Stimulated activated CD4-positive, alpha-beta T cell treated with anti-CD3 and anti-CD28 coated beads, TNF-alpha, amount 100 ng/mL, for 4 hours (primary cell): ENCODE results near the gene HYAL1.
"Not testable (repeated sequence)": the region's sequence is repeated elsewhere in the genome, so short reads cannot be mapped to it uniquely, and the experiment has no call there.

Source experiments
- DNase-seq, 3 experiments: peaks; one replicate each; pipeline ENCODE4 v3.0.0-alpha.2; 2020; ENCODE audit warnings: low read depth in 3 of 3

The HYAL1 gene

GRCh38 chr3:50272911-50273688 is 30.3 kb downstream of the HYAL1 start:
- peak; percentile 72 to 86 (median 74) for DNase-seq

GRCh38 chr3:50272538-50272910 is 30.9 kb downstream of the HYAL1 start:
- DNase-seq = not testable (repeated sequence)

DNA sequence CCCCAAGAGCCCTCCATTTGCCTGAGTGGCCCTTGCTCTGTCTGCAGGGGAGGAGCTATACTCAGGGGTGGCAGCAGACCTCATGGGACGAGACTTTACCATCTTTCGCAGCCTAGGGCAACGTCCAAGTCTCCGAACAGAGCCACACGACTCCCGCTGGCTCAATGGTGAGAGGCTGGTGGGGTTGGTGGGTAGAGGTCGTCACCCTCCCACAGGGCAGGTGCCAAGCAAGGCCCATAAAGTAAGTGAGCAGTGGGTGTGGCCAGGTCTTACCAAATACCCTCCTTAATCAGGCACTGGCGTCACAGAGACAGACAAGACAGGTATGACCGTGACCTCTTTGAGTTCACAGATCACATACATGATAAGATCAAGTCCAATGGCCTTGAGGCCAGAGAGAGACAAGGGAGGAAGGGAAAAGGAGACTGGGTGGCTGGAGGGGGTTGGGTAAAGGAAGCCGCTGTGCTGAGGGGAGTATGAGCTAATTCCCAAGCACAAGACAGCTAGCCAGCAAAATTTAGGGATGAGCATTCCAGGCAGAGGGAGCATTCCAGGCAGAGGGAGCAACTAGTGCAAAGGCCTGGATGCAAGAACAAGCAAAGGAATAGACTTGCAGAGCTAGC is 31.9 kb downstream of the HYAL1 start:
- no peak for DNase-seq

DNA sequence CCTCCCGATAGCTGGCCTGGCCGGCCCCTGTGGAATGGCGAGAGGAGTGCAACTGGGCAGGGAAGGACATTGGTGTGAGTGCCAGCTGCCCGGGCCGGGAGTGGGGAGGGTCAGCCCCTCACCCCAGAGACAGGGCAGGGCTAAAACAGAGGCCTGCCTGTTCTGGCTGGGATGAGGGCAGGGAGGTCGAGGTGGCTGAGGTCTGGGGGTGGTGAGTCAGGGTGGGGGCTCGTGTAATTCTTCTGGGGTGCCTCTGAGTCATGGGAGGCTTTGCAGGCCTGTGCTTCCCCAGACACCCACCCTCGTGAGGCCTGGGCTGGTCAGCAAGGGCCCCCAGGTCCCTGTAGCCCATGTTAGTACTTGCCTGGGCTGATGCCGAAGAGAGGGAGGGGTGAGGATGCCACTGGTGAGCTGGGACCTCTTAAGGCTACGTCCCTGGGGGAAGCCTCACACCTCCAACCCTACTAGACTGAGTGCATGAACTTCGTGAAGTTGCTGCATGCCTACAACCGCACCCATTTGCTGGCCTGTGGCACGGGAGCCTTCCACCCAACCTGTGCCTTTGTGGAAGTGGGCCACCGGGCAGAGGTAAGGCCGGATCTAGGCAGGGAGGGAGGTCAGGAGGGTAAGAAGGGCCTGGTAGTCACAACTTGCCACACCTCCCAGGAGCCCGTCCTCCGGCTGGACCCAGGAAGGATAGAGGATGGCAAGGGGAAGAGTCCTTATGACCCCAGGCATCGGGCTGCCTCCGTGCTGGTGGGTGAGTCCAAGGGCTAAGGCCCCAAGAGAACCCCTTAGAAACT is 32.8 kb downstream of the HYAL1 start:
- DNase-seq = no peak

DNA sequence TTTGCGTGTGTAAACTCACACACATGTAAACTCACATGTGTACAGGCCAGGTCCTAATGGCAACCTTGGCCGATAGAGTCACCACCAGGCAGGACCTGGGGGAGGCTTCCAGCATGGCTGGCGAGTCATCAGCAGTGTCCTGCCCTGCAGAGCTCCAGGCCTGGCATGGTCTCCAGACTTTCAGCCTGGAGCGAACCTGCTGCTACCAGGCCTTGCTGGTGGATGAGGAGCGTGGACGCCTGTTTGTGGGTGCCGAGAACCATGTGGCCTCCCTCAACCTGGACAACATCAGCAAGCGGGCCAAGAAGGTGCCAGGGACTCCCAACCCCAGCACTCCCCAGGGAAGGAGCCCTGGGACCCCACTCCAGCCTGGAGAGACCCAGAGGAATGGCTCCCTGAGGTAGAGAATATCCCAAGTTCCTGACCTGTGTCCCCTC is 33.4 kb downstream of the HYAL1 start:
- DNase-seq = no peak

DNA sequence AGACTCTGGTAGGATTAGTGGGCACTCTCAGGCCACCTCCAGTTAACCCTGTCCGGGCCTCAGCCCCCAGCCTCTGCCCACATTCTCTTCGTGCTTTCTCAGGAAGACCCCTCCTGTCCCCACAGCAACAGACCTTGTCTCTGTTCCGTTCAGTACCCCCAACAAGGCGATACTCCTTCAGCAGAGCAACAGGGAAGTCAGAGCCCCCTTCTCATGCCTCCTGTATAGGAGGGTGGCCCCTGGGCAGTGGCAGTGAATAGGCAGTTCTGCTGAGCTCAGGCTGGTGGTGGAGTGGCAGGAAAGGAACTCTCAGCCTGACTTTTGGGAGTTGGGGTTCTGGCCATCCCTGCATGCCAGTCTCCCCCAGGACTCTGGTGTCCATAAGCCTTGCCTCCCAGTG is 33.9 kb downstream of the HYAL1 start:
- no peak for DNase-seq

DNA sequence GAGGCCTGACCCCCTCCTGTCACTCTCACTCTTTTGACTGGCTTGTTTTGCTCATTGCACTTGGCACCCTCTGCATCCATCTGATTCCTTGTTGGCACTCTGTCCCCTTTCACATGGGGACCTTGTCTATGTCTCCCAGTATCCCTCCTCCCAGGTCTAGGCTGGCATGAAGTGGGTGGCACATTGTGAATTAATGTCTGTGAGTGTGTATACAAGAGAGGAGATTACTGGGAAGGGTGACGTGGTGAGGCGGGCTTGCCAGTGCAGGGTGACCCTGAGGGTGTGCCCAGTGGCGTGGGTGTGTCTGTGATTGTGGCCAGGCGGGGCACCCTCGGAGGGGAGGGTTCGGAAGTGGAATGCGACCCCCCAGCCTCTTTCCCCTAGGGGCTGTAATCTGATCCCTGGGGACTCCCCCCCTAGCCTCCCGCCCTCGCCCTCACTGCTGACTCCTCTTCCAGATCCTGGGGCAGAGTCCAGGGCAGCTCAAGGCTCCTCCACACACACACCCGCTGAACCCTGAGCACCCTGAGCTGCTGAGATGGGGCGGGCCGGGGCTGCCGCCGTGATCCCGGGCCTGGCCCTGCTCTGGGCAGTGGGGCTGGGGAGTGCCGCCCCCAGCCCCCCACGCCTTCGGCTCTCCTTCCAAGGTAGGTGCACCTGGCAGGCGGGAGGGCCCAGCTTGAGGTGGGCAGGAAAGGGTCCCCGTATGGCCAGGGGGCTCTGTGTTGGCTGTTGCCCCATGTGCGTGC is 34.5 kb downstream of the HYAL1 start, which contains the start of gene SEMA3B:
SEMA3B (plus strand) TSS at position 445 of the 749 bp plus-strand sequence; CDS start at position 539, 94 bp downstream.
- DNase-seq = no peak

GRCh38 chr3:50268276-50268675 is 35.1 kb downstream of the HYAL1 start:
- DNase-seq = no peak

DNA sequence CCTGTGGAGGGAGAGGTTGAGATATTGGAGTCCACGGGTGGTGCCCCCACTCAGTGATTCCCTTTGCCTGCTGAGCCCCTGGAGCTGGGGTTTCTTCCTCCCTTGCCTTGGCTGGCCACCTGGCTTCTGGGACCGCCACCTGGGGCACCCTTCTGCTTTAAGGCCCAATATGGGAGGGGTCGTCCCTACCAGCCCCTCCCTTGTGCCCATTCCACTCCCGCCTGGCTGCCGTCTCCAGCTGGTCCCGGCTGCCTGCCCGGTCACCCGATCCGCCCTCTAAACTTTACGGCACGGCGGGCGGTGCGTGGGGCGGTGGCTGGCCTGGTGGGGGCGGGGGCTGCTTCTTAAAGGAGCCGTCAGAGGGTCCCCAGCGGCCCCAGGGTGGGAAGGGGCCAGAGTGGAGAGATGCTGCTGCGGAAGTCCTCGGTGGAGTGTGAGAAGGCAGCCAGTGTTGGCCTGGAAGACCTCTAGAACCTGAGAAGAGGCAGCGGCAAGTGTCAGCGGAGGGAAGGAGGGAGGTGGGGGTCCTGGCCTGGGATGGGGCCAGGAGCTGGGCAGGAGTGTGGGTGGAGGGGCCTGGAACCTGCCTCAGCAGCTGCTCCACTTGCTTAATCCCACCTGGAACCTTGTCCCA is 36.0 kb downstream of the HYAL1 start:
- no peak for DNase-seq

DNA sequence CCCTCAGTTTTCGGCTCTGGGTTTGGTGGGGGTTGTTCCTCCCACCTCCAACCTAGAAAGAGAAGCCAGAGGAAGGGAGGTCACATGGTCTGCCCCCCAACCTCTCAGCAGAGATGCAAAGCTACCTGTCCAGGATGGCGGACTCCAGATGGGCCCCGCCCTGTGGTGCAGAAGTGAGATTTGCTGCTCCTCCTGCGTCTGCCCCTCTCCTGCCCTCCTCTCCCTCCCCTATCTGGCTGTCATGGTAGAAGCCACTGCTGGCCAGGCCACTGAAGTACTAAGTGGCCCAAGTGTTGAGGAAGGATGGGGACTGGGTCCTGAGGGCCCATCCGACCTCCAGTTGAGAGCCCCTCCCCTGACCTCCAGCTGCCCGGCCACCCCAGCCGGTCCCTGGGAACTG is 36.5 kb downstream of the HYAL1 start:
- no peak for DNase-seq

DNA sequence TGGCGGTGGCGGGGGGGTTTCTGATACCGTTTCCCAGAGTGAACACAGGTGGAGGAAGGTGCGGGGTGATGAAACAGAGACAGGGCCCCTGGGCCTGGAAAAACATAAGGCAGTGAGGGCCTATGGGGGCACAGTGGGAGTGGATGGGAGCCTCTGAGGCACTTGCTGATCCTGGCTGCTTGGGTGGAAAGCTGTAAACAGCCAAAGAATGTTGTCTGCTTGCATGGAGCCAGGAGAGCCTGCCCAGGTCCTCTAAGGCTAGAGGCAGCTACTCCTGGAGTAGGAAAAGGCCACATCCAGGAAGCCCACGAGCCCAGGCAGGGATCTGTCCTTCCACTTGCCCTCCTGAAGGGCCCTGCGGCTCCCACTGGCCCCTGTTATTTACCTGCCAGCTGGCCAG is 37.4 kb downstream of the HYAL1 start:
- no peak for DNase-seq

- no peak for DNase-seq
Observed at GRCh38 chr3:50265571-50265970, 37.8 kb downstream of the HYAL1 start.

DNA sequence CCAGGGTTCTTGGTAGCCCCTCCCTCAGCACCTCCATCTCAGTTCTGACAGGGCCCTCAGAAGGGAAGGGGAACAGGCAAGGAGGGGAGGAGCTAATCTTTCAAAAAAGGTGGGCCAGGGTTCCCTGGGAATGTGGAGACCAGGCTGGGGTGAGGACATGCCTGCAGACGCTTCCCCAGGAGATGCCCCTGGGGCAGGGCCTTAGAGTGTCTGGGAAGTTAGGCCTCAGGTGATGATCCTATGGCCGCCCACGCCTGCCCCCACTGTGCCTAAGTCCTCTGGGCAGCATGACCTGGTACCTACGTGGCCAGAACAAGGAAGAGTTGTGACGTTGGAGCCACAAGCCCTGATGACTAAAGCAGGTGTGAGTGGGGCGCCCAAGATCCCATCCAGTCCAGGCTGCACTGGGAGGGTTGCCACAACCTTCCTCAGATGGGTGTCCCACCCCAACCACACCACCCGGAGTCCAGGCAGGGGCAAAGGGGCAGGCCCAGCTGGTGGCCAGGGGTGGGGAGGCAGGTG is 38.3 kb downstream of the HYAL1 start:
- DNase-seq = no peak

GRCh38 chr3:50264383-50264963 is 38.9 kb downstream of the HYAL1 start:
- no peak for DNase-seq

GRCh38 chr3:50263478-50264382 is 39.6 kb downstream of the HYAL1 start:
- DNase-seq = no peak

DNA sequence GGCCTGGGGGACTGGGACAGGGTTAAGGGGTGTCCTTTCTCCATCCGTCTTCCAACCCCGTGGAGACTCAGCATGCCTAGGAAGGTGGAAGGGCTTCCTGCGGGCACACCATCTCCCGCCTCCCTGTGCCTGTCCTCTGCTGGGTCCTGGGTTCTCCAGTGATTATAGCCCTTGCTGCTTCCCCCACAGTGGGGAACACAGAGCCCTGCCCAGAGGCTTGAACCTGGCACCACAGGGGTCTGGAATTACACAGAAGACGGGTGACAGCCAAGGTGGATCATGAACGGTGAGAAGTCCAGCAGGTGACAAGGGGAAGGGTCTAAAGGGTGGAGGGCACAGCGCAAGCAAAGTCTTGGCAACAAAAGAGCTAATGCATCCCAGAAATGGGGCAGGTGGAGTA is 40.6 kb downstream of the HYAL1 start:
- DNase-seq = no peak

DNA sequence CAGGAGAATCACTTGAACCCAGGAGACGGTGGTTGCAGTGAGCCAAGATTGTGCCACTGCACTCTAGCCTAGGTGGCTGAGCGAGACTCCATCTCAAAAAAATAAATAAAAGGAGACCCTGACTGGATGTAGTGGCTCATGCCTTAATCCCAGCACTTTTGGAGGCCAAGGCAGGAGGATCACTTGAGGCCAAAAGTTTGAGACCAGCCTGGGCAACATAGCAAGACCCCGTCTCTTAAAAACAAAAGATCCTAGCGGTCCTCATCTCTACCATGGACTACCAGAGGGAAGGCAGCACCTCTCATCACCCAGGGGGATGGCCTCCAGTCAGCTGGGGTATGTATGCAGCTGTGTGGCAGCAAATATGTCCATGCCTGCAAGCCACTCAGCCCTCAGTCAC is 41.2 kb downstream of the HYAL1 start:
- not testable (repeated sequence) for DNase-seq

- no peak for DNase-seq
Observed at GRCh38 chr3:50261505-50261904, 41.9 kb downstream of the HYAL1 start.

DNA sequence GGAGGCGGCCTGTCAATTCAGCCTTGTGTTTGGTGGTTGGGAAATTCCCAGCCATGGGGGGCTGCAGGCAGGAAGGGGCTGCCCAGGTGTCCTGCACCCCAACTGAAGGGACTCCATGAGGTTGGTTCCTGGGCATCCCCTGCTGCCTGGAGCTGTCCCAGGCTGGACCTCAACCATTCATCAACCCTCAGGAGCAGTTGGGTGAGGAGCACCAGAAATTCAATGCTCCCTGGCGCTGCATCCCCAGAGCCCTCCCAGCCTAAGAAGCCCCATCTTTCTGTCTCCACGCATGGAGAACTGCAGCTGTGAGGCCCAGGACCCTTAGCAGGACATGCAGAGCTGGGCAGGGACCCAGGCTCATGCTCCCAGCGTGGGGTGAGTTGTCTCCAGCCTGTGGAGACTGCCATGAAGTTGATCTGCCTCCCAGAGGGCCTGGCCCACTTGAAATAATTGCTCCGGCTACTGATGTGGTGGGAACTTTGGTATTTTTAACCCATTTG is 42.4 kb downstream of the HYAL1 start:
- DNase-seq = no peak
